ENCODE measurements around the gene GLDC.
"Not testable (repeated sequence)": the region's sequence is repeated elsewhere in the genome, so short reads cannot be mapped to it uniquely, and the experiment has no call there.

GLDC gene

DNA sequence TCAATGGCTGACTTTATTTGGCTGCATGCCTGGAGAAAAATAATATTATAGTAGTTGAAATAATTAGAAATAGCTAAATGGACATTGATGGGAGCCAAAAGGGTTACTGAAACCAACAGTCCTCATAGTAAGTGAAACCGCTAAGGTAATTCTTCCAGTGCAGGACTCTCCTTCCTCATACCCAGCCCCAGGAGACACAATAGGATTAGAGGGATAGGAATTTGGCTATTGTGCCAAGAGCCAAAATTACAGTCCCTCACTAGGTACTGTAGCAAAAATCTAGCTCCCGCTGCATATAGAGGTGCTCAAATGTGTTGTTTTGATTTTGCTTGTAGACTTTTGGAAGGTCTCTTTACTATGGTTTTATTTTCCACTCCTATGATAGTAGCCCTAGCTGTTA is 20.2 kb downstream of the GLDC start:
- in situ Hi-C loops (cut with HindIII; ENCODE audit: low sequenced_read_pairs), result no loop called here

DNA sequence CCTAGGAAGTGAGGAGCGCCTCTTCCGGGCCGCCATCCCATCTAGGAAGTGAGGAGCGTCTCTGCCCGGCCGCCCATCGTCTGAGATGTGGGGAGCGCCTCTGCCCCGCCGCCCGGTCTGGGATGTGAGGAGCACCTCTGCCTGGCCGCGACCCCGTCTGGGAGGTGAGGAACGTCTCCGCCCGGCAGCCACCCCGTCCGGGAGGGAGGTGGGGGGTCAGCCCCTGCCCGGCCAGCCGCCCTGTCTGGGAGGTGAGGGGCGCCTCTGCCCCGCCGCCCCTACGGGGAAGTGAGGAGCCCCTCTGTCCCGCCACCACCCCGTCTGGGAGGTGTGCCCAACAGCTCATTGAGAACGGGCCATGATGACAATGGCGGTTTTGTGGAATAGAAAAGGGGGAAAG is 22.7 kb downstream of the GLDC start:
- in situ Hi-C loops (cut with HindIII; ENCODE audit: low sequenced_read_pairs), result not testable (repeated sequence)

DNA sequence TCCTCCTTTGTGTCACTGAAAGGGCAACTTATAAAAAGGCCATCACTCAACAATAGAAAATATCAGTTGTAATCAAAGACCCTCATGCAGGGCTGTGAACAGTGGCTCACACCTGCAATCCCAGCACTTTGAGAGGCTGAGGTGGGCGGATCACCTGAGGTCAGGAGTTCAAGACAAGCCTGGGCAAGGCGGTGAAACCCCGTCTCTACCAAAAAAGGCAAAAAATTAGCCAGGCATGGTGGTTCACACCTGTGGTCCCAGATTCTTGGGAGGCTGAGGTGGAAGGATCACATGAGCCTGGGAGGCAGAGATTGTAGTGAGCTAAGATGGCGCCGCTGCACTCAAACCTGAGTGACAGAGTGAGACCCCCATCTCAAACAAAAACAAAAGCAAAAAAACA is 24.7 kb downstream of the GLDC start:
- in situ Hi-C loops (cut with HindIII; ENCODE audit: low sequenced_read_pairs), result no loop called here

DNA sequence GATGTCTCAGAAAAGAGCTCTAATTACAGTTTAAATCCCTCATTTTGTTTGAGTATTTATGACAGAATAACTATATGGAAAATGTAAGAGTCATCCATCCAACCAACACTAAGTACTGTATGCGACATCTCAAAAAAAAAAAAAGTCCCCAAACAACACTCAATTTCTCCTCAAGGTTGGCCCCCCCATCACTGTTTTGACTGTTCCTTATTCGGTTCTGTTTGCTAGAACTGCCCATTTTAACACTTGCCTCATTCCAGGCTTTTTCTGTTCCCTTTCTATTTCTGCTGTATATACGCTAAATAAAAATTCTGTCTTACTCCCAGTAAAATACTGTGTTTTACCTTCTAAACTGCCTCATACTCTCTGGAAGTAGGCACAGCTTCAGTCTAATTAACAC is 25.2 kb downstream of the GLDC start:
- in situ Hi-C loops (cut with HindIII; ENCODE audit: low sequenced_read_pairs), result no loop called here

DNA sequence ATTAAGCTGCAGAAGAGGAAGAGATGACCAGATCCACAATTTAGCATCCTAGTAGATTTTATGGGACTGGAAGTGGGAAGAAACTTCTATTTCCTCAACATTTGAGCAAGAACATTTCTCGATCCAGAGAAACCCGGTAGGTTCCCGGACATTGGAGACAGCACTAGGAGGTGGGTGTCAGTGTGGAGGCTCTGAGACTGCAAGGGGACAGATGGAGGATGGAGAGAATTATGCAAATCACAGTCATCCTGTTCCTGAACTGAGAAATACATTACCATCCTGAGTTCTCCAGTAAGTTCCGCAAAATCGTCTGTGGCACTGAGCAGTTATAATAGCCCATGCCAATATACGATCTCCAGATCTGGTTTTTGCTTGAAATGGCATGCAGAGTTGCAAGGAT is 25.6 kb downstream of the GLDC start:
- in situ Hi-C loops (cut with HindIII; ENCODE audit: low sequenced_read_pairs), result no loop called here

DNA sequence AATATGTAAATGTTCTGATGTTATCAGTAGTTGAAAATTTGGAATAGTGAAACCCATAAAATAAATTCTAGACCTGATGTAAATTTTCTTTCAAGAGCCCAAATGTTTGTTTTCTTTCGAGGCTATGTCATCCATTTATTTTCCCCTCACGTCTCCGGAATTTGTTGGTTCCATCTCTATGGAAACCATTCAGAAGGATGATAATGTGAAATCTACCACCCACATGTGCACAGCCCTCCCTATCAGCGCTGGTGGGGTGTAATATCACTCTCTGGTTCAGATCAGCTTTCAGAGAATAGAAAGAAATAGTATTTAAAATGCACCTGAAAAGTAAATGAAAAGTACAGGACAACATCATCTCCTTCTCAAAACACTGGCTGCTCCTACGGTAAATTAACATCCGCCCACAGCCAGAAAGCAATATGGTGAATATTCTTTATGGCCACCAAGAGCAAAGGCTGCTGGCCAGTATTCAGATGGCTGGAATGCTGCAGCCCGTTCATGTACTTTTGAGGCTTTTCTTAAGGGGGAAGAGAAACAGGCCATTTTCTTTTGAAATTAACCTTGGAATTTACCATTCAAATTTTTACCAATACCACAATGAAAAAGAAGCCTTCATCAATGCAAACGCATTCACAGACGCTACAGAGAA is 28.5 kb downstream of the GLDC start:
- in situ Hi-C loops (cut with HindIII; ENCODE audit: low sequenced_read_pairs), result no loop called here

DNA sequence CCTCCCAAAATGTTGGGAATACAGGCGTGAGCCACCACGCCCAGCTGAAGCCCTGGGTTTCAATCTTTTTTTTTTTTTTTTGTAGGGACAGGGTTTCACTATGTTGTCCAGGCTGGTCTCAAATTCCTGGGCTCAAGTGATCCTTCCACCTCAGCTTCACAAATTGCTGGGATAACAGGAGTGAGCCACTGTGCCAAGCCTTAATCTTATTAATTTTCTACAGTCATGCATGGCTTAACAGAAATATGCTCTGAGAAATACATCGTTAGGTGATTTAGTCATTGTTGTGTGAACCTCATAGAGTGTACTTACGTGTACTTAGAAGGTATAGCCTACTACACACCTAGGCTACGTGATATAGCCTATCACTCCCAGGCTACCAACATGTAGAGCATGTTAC is 31.0 kb downstream of the GLDC start:
- in situ Hi-C loops (cut with HindIII; ENCODE audit: low sequenced_read_pairs), result no loop called here

DNA sequence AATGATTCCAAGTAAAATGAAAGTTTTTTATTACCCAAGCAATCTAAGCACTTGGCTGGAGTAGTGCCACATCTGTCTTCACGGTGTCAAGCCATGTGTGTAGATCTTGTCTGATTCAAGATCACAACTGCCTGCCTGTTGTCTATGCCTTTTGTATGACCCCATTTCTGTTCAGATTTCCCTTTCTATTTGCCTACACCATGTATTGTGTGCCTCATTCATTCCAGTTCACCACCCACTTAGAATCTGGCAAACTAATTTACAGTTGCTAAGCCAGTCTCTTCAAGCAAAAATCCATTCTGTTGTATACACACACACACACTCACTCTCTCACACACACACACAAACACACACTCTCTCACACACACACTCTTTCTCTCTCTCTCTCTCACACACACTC is 33.7 kb downstream of the GLDC start:
- in situ Hi-C loops (cut with HindIII; ENCODE audit: low sequenced_read_pairs), result no loop called here

DNA sequence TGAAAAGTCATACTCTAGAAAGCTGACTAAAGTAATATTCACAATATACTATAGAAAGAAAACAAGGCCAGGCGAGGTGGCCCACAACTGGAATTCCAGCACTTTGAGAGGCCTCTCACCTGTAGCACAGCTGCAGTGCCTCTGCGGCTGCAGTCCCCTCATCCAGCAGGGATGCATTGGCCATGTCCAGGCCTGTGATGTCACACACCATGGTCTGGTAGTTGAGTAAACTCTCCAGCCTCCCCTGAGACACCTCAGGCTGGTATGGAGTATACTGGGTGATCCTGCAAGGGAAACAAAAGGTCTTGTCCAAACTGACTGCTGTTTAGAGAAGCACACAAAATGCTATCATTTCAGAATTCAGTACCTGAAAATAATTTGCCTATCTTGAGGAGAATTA is 35.5 kb downstream of the GLDC start:
- in situ Hi-C loops (cut with HindIII; ENCODE audit: low sequenced_read_pairs), result no loop called here

DNA sequence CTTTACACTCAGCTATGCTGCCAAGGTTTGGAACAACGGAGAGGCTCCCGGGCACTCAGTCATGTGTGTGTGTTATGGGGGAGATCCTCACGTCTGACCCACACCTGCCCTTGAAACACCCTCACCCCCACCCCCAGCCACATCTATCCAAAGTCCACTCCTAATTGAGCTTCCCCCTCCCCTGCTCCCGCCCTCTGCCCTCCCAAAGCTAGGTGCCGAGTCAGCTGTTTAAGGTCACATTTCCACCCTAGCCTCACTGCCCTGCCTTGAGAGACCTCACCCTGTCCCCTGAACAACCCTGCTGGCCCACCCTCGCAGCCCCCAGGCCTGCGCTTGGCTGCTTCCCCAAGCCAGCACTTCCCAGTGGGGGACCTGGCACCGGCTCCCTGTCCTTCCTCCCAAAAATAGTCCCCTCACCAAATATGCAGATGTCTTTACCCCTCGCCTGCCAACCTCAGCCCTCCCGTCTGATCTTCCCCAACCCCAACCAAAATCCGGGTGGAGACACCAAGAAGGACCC is 36.0 kb downstream of the GLDC start:
- in situ Hi-C loops (cut with HindIII; ENCODE audit: low sequenced_read_pairs), result no loop called here

DNA sequence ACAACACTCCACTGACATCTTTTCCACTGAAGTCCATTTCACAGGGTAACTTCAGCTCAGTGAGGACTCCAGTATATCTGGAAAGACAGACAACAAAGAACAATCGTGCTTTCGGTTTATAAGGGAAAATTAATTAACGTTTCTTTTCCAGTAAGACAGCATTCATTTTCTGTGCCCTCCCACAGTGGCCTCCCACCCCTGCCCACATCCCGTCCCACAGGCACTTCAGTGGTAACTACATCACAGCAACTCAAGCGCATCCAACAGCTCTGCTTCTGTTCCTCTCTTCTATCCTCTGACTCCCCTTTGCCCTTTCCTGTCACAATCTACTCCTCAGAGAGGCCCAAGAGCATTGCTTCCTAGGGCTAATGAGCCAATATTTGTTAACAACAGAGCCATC is 40.3 kb downstream of the GLDC start:
- in situ Hi-C loops (cut with HindIII; ENCODE audit: low sequenced_read_pairs), result no loop called here

DNA sequence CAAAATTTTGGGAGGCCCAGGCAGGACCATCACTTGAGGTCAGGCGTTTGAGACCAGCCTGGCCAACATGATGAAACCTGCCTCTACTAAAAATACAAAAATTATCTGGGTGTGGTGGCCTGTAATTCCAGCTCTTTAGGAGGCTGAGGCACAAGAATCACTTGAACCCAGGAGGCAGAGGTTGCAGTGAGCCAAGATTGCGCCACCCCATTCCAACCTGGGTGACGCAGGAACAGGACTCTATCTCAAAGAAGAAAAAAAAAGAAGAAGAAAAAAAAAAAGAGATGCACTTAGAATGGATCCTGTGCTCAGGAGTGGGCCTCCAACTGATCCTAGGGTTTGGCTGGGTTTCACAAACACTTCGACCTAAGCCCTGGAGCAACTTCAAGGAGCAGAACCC is 45.1 kb downstream of the GLDC start:
- in situ Hi-C loops (cut with HindIII; ENCODE audit: low sequenced_read_pairs), result no loop called here

DNA sequence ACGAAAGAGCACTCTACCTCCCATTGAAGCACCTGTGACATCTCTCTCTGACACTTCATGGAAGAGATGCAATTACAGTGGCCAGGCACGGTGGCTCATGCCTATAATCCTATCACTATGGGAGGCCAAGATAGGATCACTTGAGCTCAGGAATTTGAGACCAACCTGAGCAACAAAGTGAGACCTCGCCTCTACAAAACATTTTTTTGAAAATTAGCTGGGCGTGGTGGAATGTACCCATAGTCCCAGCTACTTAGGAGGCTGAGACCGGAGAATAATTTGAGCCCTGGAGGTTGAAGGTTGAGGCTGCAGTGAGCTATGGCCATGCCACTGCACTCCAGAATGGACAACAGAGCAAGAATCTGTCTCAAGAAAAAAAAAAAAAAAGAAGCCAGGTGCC is 45.5 kb downstream of the GLDC start:
- in situ Hi-C loops (cut with HindIII; ENCODE audit: low sequenced_read_pairs), result no loop called here

DNA sequence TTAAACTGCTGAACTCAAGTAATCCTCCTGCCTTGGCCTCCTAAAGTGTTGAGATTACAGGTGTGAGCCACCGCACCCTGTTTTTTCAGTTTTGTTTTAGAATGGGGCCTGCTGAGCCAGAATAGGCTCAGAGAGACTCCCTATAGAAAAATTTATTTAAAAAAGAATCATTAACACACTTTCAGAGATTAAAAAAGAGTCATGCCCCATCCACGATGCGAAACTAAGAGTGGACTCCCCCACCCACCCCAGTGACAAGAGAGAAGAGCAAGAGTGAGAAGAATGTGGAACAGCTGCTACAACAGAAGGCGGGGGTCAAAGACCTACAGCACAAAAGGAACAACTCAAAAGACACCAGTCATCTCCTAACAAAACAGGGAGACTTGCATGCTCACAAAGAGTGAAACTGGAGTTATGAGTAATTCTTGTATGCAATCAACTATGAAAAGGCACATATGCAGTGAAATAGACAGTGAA is 47.2 kb downstream of the GLDC start:
- in situ Hi-C loops (cut with HindIII; ENCODE audit: low sequenced_read_pairs), result loop anchor here (10.0 kb wide), 1 partner anchor 243 kb away; no protein-coding TSS in a partner anchor

DNA sequence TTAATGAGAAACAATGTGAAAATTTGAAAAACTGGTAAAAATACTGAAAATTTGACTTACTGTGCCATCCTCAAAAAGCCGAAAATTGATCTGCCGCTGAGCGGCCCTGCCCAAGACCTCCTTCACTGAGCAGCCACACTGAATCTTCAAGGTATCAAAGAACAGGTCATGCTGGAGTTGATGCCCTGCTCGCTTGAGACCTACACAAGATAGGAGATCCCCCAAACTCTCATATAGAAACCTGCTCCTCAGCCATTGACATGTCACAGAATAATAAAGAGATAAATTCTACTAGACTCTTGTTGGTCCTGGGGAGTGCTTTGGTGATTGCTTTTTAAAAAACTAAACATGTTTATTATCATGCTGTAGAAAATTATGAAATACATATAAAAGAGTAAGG is 52.7 kb downstream of the GLDC start:
- in situ Hi-C loops (cut with HindIII; ENCODE audit: low sequenced_read_pairs), result loop anchor here (10.0 kb wide), 1 partner anchor 238 kb away; no protein-coding TSS in a partner anchor

DNA sequence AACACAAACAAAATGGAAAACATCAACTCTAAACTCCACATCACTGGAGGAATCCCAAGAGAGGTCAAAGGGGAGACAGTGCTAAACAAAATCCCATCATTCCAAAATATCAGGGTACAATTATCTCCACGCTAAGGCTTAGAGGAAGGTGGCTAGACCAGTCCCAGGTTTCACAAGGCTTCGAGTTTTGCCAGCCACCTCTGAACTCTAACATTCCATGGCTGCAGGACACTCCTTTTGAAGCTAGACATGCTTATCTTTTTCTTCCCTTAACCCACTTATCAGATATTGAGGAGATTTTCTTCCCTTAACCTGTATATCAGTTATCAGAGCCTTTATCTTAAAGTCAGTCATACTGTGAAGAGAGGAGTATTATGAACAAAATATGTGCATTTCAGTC is 53.3 kb downstream of the GLDC start:
- in situ Hi-C loops (cut with HindIII; ENCODE audit: low sequenced_read_pairs), result loop anchor here (10.0 kb wide), 1 partner anchor 237 kb away; no protein-coding TSS in a partner anchor

DNA sequence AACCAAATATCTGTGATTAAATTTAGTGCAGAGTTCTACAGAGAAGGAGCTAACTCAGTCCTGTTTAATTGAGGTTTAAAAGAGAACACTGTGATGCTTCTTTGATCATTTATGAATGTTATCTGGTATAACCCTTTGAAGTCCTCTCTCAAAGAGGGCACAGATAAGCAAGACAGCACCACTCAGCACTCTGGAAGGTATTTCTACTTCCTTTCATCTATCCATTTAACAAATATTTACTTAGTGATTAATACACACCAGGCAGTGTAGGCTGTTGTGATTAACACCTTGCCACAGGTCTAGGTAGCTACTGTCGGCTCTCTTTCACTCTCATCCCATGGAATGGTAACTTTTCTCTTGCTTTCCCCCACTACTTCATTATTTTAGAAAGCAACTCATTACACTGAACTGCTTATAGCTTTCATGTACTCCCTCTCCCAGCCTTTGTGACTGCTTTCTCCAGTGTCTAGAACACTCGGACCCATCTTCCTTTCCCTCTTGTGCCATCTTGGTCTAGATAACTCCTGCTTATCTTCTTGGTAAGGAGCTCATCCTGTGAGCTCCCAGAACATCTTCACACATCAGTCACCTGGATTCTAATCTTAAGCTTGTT is 54.7 kb downstream of the GLDC start:
- in situ Hi-C loops (cut with HindIII; ENCODE audit: low sequenced_read_pairs), result loop anchor here (10.0 kb wide), 1 partner anchor 236 kb away; no protein-coding TSS in a partner anchor

DNA sequence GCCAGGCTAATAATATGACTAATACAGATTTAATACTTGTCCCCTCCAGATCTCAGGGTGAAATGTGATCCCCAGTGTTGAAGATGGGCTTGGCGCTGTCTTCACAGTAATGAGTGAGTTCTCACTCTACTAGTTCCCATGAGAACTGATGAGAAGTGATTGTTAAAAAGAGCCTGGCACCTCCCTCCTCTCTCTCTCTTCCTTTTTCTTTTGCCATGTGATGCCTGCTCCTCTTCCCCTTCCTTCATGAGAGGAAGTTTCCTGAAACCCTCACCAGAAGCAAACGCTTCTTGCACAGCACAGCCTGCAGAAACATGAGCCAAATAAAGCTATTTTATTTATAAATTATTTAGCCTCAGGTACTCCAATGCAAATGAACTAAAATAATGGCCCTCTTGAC is 55.2 kb downstream of the GLDC start:
- in situ Hi-C loops (cut with HindIII; ENCODE audit: low sequenced_read_pairs), result loop anchor here (10.0 kb wide), 1 partner anchor 236 kb away; no protein-coding TSS in a partner anchor

DNA sequence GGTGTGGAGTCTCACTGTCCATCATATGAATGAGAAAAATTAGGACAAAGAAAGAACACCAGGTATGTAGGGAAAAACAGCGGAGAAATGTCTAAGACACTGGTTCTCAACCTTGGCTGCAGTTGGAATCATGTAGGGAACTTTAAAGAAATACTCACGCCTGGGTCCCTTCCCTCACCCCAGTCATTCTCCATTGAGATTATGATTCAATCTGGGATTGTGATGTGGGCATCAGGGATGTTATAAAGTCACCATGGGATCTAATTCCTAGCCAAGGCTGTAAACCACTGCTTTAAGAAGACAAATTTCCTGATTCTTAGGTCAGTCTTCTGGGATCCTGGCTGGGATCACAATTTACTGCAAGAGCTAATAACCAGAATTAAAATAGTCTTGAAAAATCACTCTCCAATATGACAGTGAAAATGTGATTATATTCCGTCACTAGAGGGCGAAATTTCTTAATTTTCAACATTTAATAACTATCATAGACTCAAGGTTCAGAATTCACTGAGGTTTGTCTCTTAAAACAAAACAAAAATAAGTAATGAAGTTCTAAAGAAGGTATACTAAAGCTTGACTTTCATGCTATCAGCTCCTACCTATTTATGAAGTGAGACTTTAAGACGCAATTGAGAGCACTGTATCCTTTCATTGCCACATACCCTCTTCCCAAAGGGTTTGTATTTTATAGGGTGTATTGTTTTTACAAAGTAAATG is 60.5 kb downstream of the GLDC start:
- in situ Hi-C loops (cut with HindIII; ENCODE audit: low sequenced_read_pairs), result loop anchor here (5.0 kb wide), 1 partner anchor 57 kb away; no protein-coding TSS in a partner anchor

DNA sequence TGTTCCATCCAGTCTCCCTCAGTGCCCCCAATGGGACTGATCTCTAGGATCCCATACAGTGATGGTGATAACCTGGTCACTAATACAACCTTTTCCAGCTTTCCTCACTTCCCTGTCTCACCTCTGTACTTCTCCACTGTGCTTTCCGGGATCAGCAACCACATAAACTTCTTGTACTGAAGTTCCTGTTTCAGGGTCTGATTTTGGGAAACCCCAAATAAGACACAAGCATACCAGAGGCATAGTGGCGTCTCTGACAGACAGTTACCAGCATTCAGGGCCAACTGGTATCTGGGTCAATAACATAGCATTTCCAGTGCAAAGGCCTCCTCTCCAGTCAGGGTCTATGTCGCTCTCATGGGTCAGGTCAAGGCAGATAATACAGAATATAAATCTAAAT is 64.3 kb downstream of the GLDC start:
- in situ Hi-C loops (cut with HindIII; ENCODE audit: low sequenced_read_pairs), result loop anchor here (5.0 kb wide), 1 partner anchor 61 kb away; no protein-coding TSS in a partner anchor

DNA sequence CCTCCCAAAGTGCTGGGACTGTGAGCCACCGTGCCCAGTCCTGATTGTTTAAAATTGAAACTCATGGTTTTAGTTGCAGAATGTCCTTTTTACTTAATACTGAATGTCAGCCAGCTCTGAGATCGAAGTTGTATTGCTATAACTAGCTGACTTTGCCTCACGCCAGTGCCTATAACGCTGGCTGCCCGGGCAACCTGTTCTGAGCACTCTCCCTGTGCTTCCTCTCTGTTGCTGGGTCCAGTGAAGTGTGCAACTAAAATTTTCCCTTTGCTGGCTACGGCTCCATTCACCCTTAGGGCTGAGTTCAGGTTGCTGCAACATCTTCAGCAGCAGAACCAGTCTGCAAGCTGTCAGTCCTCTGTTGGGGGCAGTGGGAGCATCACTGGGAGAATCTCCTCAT is 65.9 kb downstream of the GLDC start:
- in situ Hi-C loops (cut with HindIII; ENCODE audit: low sequenced_read_pairs), result loop anchor here (5.0 kb wide), 1 partner anchor 63 kb away; no protein-coding TSS in a partner anchor
